GM12891 (cell line): Measurements from ENCODE around the gene EMC6.

Experiments used
- POLR2A ChIP-seq: IDR thresholded peaks from 2 replicates; pipeline ENCODE4 v1.6.1; 2011; ENCODE audit warnings: low read depth, low read length, control low read depth
- TAF1 ChIP-seq: IDR thresholded peaks from 2 replicates; pipeline ENCODE4 v1.6.1; 2011; ENCODE audit warnings: low read depth, low read length, control low read depth

GRCh38 chr17:3710951-3711383 lies 42.4 kb downstream of the EMC6 start:
- TF ChIP-seq POLR2A (no peak), TAF1 (no peak)
